CD4-positive, alpha-beta T cell (primary cell): ENCODE data around the gene SCFD2. TPM values are rescaled to one million over a fixed set of nuclear protein-coding genes. Genes with fewer than 3 reads are reported as not detected.

ENCODE experiments used
- ATAC-seq: fragments of 200-7000 bp; cut with Tn5 transposase; one replicate; pipeline ENCODE4 v1.10.0; 2022; ENCODE audit warnings: mild to moderate bottlenecking; ENCODE audit not compliant: poor library complexity
- CTCF ChIA-PET: fragments of 350-600 bp; sonication (Branson Sonifier 250); formaldehyde crosslinking; loops from one replicate; lab custom pipeline; 2021; ENCODE audit warnings: antibody characterized with exemption, inconsistent platforms; lab: Charles Lee
- POLR2A ChIA-PET: fragments of 350-600 bp; sonication (Branson Sonifier 250); formaldehyde crosslinking; loops from one replicate; lab custom pipeline; 2021; ENCODE audit warnings: antibody characterized with exemption, inconsistent platforms; lab: Charles Lee
- DNase-seq, 14 experiments: peaks; one replicate each; pipeline ENCODE4 v3.0.0-alpha.2; 2013 to 2020; ENCODE audit warnings: mixed read lengths in 2 of 14
- H3K27ac ChIP-seq, 2 donors: one replicate each; pipeline versions ENCODE4 v1.5.1 to v1.7.0; 2013; ENCODE audit warnings: low read length in 2 of 2, low read depth in 1 of 2, mild to moderate bottlenecking in 1 of 2
- H3K27me3 ChIP-seq, 2 experiments: 1 replicate in 1 of 2; 2 replicates in 1 of 2; pipeline versions ENCODE4 v1.6.1 to v1.7.0; 2013; ENCODE audit warnings: low read length in 2 of 2, control low read depth in 1 of 2, mild to moderate bottlenecking in 1 of 2, moderate library complexity in 1 of 2; ENCODE audit not compliant: insufficient read depth in 2 of 2, control insufficient read depth in 1 of 2
- H3K36me3 ChIP-seq: one replicate; pipeline ENCODE4 v1.6.1; 2013; ENCODE audit warnings: low read length, control low read depth; ENCODE audit not compliant: insufficient read depth
- H3K4me1 ChIP-seq: one replicate; pipeline ENCODE4 v1.6.1; 2013; ENCODE audit warnings: low read length, control low read depth; ENCODE audit not compliant: insufficient read depth
- H3K4me3 ChIP-seq: one replicate; pipeline ENCODE4 v1.5.1; 2013; ENCODE audit warnings: mild to moderate bottlenecking, low read length, moderate library complexity
- H3K9me3 ChIP-seq, 2 experiments: 1 replicate in 1 of 2; 2 replicates in 1 of 2; pipeline versions ENCODE4 v1.6.1 to v1.7.0; 2013; ENCODE audit warnings: low read length in 2 of 2, mild to moderate bottlenecking in 2 of 2, control low read depth in 1 of 2, moderate library complexity in 1 of 2; ENCODE audit not compliant: control insufficient read depth in 1 of 2, insufficient read depth in 1 of 2
- H3K27ac Mint-ChIP-seq: one replicate; pipeline ENCODE4 v1.8.0; 2020; ENCODE audit warnings: mixed read lengths
- H3K27me3 Mint-ChIP-seq: one replicate; pipeline ENCODE4 v1.8.0; 2021; ENCODE audit warnings: mixed read lengths
- H3K36me3 Mint-ChIP-seq: one replicate; pipeline ENCODE4 v1.8.0; 2021; ENCODE audit warnings: low read depth, mixed read lengths
- H3K4me1 Mint-ChIP-seq: one replicate; pipeline ENCODE4 v1.8.0; 2021; ENCODE audit warnings: low read depth, mixed read lengths
- H3K4me3 Mint-ChIP-seq: one replicate; pipeline ENCODE4 v1.8.0; 2020; ENCODE audit warnings: mild to moderate bottlenecking, mixed read lengths
- H3K9me3 Mint-ChIP-seq: one replicate; pipeline ENCODE4 v1.8.0; 2020; ENCODE audit warnings: mixed read lengths
- intact Hi-C, 2 experiments: fragments of 100-400 bp; cut with DNase I in 1 of 2; cut with micrococcal nuclease in 1 of 2; formaldehyde crosslinking; loops; one replicate each; pipeline versions ENCODE4 v1.15.1 to v1.9.0; 2023 to 2025; cut with DNase I, micrococcal nuclease
- total RNA-seq, 174 experiments: library from RNA in 2 of 174; stranded (reverse) in 2 of 174; gene quantifications; one replicate each; pipeline ENCODE4 v1.2.3 and lab custom pipeline; 2021 to 2026
- TF ChIP-seq, protein P1 (sequence below): fragments of 200-600 bp; IDR thresholded peaks from one replicate; pipeline ENCODE4 v1.8.0; 2022; ENCODE audit warnings: antibody characterized with exemption, mild to moderate bottlenecking

The SCFD2 gene
- total RNA-seq, 2 experiments from 2014 or later: 15.4 to 17.6 TPM

GRCh38 chr4:52877036-52877435 lies 488.8 kb downstream of the SCFD2 start:
- TF ChIP-seq, protein P1, sequence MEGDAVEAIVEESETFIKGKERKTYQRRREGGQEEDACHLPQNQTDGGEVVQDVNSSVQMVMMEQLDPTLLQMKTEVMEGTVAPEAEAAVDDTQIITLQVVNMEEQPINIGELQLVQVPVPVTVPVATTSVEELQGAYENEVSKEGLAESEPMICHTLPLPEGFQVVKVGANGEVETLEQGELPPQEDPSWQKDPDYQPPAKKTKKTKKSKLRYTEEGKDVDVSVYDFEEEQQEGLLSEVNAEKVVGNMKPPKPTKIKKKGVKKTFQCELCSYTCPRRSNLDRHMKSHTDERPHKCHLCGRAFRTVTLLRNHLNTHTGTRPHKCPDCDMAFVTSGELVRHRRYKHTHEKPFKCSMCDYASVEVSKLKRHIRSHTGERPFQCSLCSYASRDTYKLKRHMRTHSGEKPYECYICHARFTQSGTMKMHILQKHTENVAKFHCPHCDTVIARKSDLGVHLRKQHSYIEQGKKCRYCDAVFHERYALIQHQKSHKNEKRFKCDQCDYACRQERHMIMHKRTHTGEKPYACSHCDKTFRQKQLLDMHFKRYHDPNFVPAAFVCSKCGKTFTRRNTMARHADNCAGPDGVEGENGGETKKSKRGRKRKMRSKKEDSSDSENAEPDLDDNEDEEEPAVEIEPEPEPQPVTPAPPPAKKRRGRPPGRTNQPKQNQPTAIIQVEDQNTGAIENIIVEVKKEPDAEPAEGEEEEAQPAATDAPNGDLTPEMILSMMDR: no peak
- Histone ChIP-seq H3K27ac (no peak overlapping the region), H3K9me3 (no peaks in the 10 kb centered on the region), H3K27me3 (no peaks in the 10 kb centered on the region), H3K36me3 (peaks cover 4% of the 10 kb centered on the region), H3K4me1 (peaks cover 3% of the 10 kb centered on the region), H3K4me3 (no peak overlapping the region)
- ChIA-PET CTCF (no interaction called here), POLR2A (no interaction called here)
- Mint-ChIP-seq H3K36me3 (peaks cover 28% of the 10 kb centered on the region), H3K9me3 (no peaks in the 10 kb centered on the region), H3K4me3 (no peak overlapping the region), H3K27ac (no peak overlapping the region), H3K4me1 (peaks cover 20% of the 10 kb centered on the region), H3K27me3 (no peaks in the 10 kb centered on the region)
- DNase-seq: no peak
- intact Hi-C loops: no loop called here
- no peak for ATAC-seq

GRCh38 chr4:52876069-52876468 lies 489.8 kb downstream of the SCFD2 start:
- peaks cover 20% of the 10 kb centered on the region for H3K36me3 Mint-ChIP-seq
- Histone ChIP-seq H3K9me3 (no peaks in the 10 kb centered on the region), H3K4me1 (peaks cover 3% of the 10 kb centered on the region), H3K36me3 (peaks cover 8% of the 10 kb centered on the region), H3K4me3 (no peak overlapping the region), H3K27ac (no peak overlapping the region), H3K27me3 (no peaks in the 10 kb centered on the region)
- H3K4me3 Mint-ChIP-seq: no peak overlapping the region
- intact Hi-C loops: no loop called here
- peaks cover 20% of the 10 kb centered on the region for H3K4me1 Mint-ChIP-seq
- TF ChIP-seq, protein P1: no peak
- no peaks in the 10 kb centered on the region for H3K27me3 Mint-ChIP-seq
- CTCF ChIA-PET: no interaction called here
- no peaks in the 10 kb centered on the region for H3K9me3 Mint-ChIP-seq
- ATAC-seq (no peak), DNase-seq (no peak)
- POLR2A ChIA-PET: interaction anchor here (0.6 to 1.3 kb wide), 3 partner anchors 38 to 163 kb away, joined by 3 to 7 read pairs (median 3); no protein-coding TSS in a partner anchor
- no peak overlapping the region for H3K27ac Mint-ChIP-seq

GRCh38 chr4:52874948-52875347 lies 490.9 kb downstream of the SCFD2 start:
- Mint-ChIP-seq H3K27me3 (no peaks in the 10 kb centered on the region), H3K9me3 (no peaks in the 10 kb centered on the region), H3K4me1 (peaks cover 20% of the 10 kb centered on the region), H3K36me3 (peaks cover 24% of the 10 kb centered on the region), H3K4me3 (no peak overlapping the region), H3K27ac (no peak overlapping the region)
- ChIA-PET POLR2A (no interaction called here), CTCF (no interaction called here)
- Histone ChIP-seq H3K27ac (no peak overlapping the region), H3K27me3 (no peaks in the 10 kb centered on the region), H3K9me3 (no peaks in the 10 kb centered on the region), H3K4me3 (no peak overlapping the region), H3K4me1 (peaks cover 3% of the 10 kb centered on the region), H3K36me3 (peaks cover 13% of the 10 kb centered on the region)
- no peak for DNase-seq
- TF ChIP-seq, protein P1: no peak
- intact Hi-C loops: no loop called here
- no peak for ATAC-seq
